Panc1 (cell line): Measurements from ENCODE around the gene CACFD1.

Source experiments
- CTCF ChIP-seq: fragments of 450-650 bp; IDR thresholded peaks from 2 replicates; pipeline ENCODE4 v1.5.1; 2017; ENCODE audit warnings: mild to moderate bottlenecking
- POLR2AphosphoS5 ChIP-seq: IDR thresholded peaks from 2 replicates; pipeline ENCODE4 v1.6.1; 2012; ENCODE audit warnings: mild to moderate bottlenecking, low read depth, low read length, moderate library complexity
- REST ChIP-seq, 2 experiments: IDR thresholded peaks; 2 replicates each; pipeline ENCODE4 v1.6.1; 2011 to 2012; ENCODE audit warnings: low read depth in 2 of 2, control low read depth in 1 of 2, low read length in 1 of 2, mild to moderate bottlenecking in 1 of 2, moderate library complexity in 1 of 2; ENCODE audit not compliant: insufficient read depth in 1 of 2
- SIN3A ChIP-seq: IDR thresholded peaks from 2 replicates; pipeline ENCODE4 v1.6.1; 2012; ENCODE audit warnings: low read depth, mild to moderate bottlenecking, low read length, moderate library complexity, borderline replicate concordance; ENCODE audit not compliant: insufficient read depth

- TF ChIP-seq CTCF (no peak), SIN3A (no peak), REST (IDR thresholded peaks at IDR 0.05; ENCODE audit: insufficient read depth in 1 of 2, low read depth in 2 of 2, low read length in 1 of 2) (no peak), POLR2AphosphoS5 (no peak)
Measured at GRCh38 chr9:133428617-133429101, 31.1 kb upstream of the CACFD1 start.
